GM19468 (cell line): Measurements from ENCODE around the gene OR52B4.
"Not testable (repeated sequence)": the region's sequence is repeated elsewhere in the genome, so short reads cannot be mapped to it uniquely, and the experiment has no call there.

Source experiments
- ATAC-seq: cut with Tn5 transposase; IDR thresholded peaks from one replicate; pipeline ENCODE4 v1.9.1; 2021; ENCODE audit warnings: mild to moderate bottlenecking, moderate library complexity, moderate number of reproducible peaks; ENCODE audit not compliant: unreplicated experiment; ENCODE audit errors: extremely low read depth

The OR52B4 gene

DNA sequence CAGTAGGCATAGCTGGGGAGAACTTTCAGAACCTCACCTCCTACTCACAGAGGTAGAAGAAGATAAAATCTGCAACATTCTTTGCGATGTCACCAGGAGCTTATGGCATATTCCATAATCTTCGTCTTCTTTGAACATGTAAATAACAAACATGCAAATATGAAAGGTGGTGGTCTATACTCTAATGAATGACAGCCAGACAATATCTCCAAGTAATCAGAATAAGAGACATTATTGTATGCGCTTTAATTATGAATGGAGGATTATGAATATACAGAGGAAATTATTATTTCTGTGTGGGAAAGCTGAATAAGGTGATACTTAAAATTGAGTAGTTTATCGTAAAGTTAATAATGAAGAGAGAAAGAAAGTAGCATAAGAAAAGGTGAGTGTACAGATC lies at the start of gene OR52B4:
OR52B4 (minus strand) TSS at position 101 of the 400 bp plus-strand sequence; CDS start at position 10, 91 bp downstream.
- ATAC-seq, result no peak

DNA sequence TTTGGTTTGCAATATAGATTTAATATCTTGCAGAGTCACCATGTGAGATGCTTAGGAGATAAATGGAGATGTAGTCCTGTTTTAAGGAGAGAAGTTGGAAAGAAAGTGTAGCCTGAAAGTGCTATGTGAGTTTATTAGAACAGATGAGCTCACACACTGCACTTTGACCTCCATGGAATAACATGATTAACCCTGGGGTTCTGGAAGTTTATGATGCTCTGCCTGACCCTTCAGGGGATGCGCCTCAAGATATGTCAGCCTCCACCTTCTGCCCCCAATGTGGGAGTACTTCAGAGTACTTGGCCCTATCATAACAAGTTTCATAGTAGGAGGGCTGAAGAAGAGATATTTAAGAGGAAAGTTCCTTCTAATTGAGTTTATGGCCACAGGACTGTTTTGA lies 48.6 kb upstream of the OR52B4 start:
- ATAC-seq, result no peak

DNA sequence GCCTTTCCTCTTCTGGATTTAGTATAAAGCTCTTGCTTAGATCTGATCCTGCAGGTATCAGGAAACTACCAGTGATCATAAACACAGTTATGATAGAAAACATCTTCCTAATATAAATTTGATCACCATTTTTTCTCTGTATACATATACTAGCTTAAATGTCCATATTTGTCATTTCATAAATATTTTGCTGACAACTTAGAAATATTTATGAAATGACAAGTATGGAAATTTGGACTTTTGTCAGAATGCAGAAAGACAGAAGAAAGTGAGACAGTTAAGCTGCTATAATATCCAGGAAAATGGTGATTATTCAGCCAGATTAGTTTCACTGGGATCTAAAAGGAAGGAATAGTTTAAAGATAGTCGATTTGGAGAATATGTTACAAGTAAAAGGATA lies 48.1 kb upstream of the OR52B4 start:
- ATAC-seq, result no peak

DNA sequence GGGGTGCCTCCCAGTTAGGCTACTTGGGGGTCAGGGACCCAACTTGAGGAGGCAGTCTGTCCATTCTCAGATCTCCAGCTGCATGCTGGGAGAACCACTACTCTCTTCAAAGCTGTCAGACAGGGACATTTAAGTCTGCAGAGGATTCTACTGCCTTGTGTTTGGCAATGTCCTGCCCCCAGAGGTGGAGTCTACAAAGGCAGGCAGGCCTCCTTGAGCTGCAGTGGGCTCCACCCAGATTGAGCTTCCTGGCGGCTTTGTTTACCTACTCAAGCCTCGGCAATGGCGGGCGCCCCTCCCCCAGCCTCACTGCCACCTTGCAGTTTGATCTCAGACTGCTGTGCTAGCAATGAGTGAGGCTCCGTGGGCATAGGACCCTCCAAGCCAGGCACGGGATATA lies 38.0 kb upstream of the OR52B4 start:
- ATAC-seq, result not testable (repeated sequence)

DNA sequence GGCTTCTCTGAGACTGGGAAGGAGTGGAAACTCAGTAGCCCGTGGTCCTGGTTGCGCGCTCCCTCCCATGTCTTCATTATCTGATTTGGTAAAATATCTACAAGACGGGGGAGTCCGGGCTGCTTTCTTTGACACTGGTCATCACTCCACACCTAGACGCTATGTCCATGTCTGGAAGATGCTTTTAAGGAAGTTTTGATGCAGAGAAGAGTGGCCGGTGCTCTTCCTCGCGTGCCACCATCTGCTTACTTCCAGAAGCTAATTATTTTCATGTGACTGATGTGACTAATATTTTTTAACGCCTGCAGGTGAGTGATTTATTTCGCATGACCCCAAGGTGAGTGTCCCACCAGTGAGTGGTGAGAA lies 25.7 kb upstream of the OR52B4 start:
- ATAC-seq, result no peak

DNA sequence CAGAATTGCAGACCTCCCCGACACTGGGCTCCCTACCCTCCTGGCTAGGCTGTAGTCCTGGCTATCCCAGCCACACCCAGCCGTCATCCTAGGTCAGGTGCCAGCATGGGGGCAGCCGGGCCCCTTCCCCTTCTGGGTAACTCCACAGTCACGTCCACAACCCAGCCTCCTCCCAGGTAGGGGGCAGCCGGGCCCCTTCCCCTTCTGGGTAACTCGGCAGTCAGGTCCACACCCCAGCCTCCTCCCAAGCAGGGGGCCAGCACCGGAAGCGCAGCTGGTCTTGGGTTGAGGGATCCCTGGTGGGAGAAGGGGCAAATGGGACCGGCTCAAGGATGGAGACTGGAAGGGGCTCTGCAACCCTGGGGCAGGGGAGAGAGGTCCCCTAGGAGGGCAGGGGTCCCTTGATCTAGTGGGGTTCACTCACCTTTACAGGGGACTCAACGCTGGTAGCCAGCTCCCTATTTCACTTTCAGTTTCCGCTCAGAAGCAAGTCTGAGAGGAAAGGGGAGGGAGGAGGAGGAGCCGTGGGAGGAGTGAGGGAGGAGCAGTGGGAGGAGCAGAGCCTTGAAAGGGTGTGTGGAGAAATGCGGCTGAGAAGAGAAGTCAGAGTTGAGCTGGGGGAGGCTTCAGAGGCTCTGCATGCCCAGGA lies 25.1 kb upstream of the OR52B4 start, which contains the start of gene TRIM21:
TRIM21 (minus strand) TSS at position 494 of the 649 bp plus-strand sequence. CDS start 3,293 bp downstream, outside the sequence.
- peak; percentile 98 for ATAC-seq

DNA sequence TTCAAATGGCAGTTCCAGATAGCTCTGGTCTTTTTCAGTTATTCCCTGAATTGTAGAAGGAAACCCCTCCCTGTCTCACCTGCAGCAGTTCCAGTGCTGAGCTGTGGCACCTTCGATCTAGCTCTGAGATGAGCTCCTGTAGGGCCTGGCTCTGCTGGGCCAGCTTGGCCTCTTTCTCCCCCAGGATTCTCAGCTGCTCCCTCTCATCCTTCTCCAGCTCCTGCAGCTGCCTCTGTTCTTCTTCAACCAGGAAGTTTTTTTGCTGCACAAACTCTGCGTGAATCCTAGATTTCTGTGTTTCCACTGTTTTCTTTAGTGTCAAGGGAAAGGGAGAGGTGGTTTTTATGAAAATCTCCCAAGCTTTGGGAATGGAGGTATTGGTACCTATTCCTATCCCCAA lies 20.0 kb upstream of the OR52B4 start:
- no peak for ATAC-seq

DNA sequence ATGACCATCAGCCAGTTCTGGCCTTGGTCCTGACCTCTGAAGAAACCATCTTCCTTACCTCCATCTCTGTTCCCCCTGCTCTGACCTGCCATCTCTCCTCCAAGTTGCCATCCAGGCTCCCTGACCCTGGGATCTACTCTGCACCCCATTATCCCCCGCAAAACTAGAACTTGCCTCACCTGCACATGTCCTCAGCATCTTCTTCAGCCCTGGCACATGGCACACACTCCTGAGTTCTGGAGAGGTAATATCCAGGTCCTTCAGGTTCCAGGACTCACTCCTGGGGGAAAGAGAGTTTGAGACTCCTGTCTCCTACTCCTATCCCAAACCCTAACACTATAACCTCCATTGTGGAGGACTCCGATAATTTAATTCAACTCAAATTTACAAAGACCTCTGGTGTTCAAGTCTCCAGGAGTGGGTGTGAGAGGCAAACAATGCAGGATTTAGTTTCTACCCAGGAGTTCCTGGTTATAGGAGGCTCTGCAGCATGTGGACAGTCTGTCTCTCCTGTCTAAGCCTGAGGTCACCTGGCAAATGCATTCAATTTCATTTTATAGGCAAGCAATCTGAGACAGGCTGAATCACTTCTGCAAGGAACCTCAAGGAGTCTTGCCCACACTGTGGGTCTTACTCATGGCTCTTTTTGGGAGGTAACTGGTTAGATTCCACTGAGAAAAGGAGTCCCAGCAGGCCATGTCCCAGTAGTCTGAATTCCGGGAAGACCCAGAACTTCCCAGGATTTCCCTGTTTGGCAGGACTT lies 18.0 kb upstream of the OR52B4 start:
- ATAC-seq, result no peak

DNA sequence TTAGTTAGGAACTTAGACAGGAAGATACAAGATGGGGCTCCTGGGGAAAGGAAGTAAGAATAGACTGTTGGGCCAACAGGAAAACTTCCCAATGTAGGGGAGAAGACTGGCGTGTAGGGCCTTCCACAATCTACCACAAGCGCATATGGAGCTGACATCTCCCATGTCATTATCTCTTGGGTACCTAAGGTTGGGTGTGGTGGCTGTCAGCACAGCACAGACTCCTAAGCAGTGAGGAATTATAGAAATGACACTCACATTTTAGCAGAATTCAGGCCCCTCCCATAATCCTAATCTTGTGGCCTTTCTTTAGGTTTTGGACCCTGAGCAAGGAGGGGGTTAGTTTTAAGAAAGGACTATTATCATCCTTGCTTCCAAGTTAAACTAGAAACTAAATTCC lies 13.7 kb upstream of the OR52B4 start:
- ATAC-seq, result no peak

DNA sequence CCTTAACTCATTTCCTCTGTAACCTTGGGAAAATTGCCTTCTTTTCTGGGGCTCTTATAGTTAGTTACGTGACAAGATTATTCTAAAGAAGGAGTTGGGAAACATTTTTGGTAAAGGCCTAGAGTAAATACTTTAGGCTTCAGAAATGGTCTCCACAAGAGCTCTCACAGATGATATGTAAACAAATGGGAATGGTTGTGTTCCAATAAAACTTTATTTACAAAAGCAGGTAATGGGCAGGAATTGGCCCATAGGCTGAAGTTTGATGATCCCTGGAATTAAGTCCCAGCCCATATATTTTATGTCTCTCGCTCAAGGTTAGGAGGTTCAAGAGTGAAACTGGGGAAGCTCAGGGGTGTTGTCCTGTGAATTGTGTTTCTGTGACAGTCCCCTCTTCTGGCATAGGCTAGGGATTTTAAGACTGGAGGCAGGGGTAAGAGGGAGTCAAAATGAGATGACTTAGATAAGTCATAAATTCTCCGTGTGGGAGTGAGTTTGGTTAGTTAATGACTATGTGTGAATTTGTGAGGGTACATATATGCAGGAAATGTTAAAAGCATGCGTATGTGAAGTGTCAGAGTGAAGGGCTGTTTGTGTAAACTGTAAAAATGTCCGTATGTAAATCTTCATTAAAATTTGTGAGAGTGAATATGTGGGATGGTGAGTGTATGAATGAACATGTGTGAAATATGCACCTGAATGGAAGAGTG lies 7.4 kb upstream of the OR52B4 start:
- ATAC-seq, result no peak

DNA sequence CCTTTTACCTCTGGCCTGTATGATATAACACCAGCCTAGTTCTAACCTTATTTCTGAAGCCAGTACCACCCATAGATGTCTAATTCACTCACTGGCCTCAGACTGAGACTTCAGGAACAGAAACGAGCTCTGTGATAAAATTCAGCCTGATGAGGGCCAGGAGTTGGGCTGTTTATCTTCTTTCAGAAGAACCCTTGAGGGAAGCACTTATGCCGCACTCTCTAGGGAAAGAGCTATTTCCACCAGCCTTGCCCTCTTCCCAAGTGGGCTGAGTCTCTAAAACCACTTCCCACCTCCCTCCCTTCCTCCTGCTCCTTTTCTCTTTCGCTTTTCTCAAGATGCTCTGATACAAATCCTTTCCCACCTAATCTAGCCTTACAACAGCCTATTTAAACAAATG lies 2.0 kb upstream of the OR52B4 start:
- no peak for ATAC-seq

DNA sequence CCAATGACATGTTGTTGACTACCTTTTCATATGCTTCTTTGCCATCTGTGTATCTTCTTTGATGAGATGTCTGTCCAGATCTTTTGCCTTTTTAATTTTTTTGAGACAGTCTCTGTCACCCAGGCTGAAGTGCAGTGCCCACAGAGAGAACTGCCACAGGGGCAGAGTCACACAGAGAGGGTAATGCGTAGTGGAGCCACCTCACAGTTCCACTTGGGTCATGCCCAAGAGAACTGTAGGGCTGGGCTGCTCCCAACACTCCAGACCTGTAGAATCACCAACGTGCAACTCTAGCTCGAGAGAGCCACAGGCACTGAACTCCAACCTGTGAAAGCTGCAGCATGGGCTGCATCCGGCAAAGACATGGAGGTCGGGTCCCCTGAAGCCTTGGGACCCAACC lies 20.0 kb downstream of the OR52B4 start:
- not testable (repeated sequence) for ATAC-seq

DNA sequence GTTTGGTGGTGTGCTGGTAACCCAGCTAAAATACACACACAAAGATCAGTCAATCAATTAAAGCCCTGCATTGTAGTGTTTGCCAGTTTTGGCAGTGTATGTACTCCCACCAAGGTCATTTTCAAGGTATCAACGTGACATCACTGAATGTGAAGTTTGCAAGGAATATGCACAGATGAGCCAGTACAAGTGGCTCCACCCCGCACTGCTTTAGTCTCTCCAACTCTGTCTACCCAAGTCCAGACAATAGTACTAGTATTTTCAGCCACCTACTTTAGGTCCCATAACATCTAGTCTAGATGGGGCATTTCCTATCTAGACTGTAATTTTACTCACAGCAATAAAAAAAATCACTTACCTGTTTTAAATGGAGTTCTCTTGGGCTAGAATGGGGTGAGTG lies 22.8 kb downstream of the OR52B4 start:
- ATAC-seq, result not testable (repeated sequence)

DNA sequence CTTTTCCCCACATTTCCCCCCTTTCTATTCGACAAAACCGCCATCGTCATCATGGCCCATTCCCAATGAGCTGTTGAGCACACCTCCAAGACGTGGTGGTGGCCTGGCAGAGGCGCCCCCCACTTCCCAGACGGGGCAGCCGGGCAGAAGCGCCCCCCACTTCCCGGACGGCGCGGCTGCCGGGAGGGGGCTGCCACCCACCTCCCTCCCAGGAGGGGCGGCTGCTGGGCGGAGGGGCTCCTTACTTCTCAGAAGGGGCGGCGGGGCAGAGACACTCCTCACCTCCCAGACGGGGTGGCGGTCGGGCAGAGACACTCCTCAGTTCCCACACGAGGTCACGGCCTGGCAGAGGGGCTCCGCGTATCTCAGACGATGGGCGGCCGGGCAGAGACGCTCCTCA lies 33.8 kb downstream of the OR52B4 start:
- not testable (repeated sequence) for ATAC-seq
